HepG2 (cell line): Measurements from ENCODE around the gene C7orf57. TPM values are rescaled to one million over a fixed set of nuclear protein-coding genes. Genes with fewer than 3 reads are reported as not detected.

ENCODE experiments used
- BCL6 ChIP-seq: IDR thresholded peaks from 2 replicates; pipeline ENCODE4 v1.6.1; 2016; ENCODE audit warnings: missing genetic modification reagents, missing compliant biosample characterization
- ESRRA ChIP-seq: sonication (generic); formaldehyde crosslinking; IDR thresholded peaks from 2 replicates; pipeline ENCODE4 v1.5.1; 2020; ENCODE audit warnings: mild to moderate bottlenecking, low read depth, missing genetic modification reagents
- IRX3 ChIP-seq: sonication (generic); formaldehyde crosslinking; IDR thresholded peaks from 2 replicates; pipeline ENCODE4 v1.8.1; 2023; ENCODE audit warnings: mild to moderate bottlenecking, low read depth, missing genetic modification reagents, borderline replicate concordance
- KDM2A ChIP-seq: sonication (generic); formaldehyde crosslinking; IDR thresholded peaks from 2 replicates; pipeline ENCODE4 v1.4.0; 2020; ENCODE audit warnings: low read depth, missing genetic modification reagents, borderline replicate concordance
- MLLT10 ChIP-seq: sonication (generic); formaldehyde crosslinking; IDR thresholded peaks from 2 replicates; pipeline ENCODE4 v1.4.0; 2020; ENCODE audit warnings: missing genetic modification reagents
- SCMH1 ChIP-seq: sonication (generic); formaldehyde crosslinking; IDR thresholded peaks from 2 replicates; pipeline ENCODE4 v1.9.0; 2021; ENCODE audit warnings: missing genetic modification reagents, mild to moderate bottlenecking, borderline replicate concordance
- ZBTB20 ChIP-seq: sonication (generic); formaldehyde crosslinking; IDR thresholded peaks from 2 replicates; pipeline ENCODE4 v1.8.1; 2023; ENCODE audit warnings: missing genetic modification reagents, low read depth, mild to moderate bottlenecking, borderline replicate concordance
- ZNF354B ChIP-seq: sonication (generic); formaldehyde crosslinking; IDR thresholded peaks from 2 replicates; pipeline ENCODE4 v1.8.0; 2022; ENCODE audit warnings: mild to moderate bottlenecking, missing genetic modification reagents
- ZNF460 ChIP-seq: sonication (generic); formaldehyde crosslinking; IDR thresholded peaks from 2 replicates; pipeline ENCODE4 v1.5.1; 2020; ENCODE audit warnings: missing genetic modification reagents, mild to moderate bottlenecking, borderline replicate concordance
- ZNF776 ChIP-seq: sonication (generic); formaldehyde crosslinking; IDR thresholded peaks from 2 replicates; pipeline ENCODE4 v1.4.0; 2020; ENCODE audit warnings: mild to moderate bottlenecking, missing genetic modification reagents
- polyA plus RNA-seq, 8 experiments: library from polyadenylated mRNA; depleted of rRNA in 3 of 8; stranded (reverse) in 7 of 8; unstranded in 1 of 8; fragments of >200 nt; fragmentation: Illumina TruSeq in 4 of 8; extraction: Trizol in 4 of 8; gene quantifications; 2 replicates each; pipeline versions ENCODE4 v1.2.1 to v1.2.3, GENCODE V29; 2011 to 2016; ENCODE audit warnings: low read depth in 4 of 8, missing spikeins in 1 of 8, mixed read lengths in 1 of 8; ENCODE audit not compliant: insufficient read depth in 1 of 8
- total RNA-seq, 5 experiments: library from RNA; depleted of rRNA; stranded (reverse); fragments of >200 nt; fragmentation: Illumina TruSeq; extraction: Trizol; gene quantifications; 2 replicates each; pipeline ENCODE4 v1.2.3, GENCODE V29; 2016; ENCODE audit warnings: low read depth in 1 of 5
- TF ChIP-seq, protein P1 (sequence below): sonication (generic); formaldehyde crosslinking; conservative IDR thresholded peaks from 2 replicates; pipeline ENCODE4 v1.4.0; 2020; ENCODE audit warnings: missing genetic modification reagents
- TF ChIP-seq, protein P2 (sequence below): sonication (generic); formaldehyde crosslinking; IDR thresholded peaks from 2 replicates; pipeline ENCODE4 v1.4.0; 2020; ENCODE audit warnings: missing genetic modification reagents, borderline replicate concordance
- TF ChIP-seq, protein P3 (sequence below): sonication (generic); formaldehyde crosslinking; IDR thresholded peaks from 2 replicates; pipeline ENCODE4 v1.4.0; 2020; ENCODE audit warnings: mild to moderate bottlenecking, missing genetic modification reagents, borderline replicate concordance
- TF ChIP-seq, protein P4 (sequence below): sonication (generic); formaldehyde crosslinking; IDR thresholded peaks from 2 replicates; pipeline ENCODE4 v1.4.0; 2020; ENCODE audit warnings: missing genetic modification reagents

C7orf57 gene
- total and polyA plus RNA-seq, 2 of the 13 experiments (the other 11 are each of a cell fraction or from before 2014, with no cell fraction given) = not detected

DNA sequence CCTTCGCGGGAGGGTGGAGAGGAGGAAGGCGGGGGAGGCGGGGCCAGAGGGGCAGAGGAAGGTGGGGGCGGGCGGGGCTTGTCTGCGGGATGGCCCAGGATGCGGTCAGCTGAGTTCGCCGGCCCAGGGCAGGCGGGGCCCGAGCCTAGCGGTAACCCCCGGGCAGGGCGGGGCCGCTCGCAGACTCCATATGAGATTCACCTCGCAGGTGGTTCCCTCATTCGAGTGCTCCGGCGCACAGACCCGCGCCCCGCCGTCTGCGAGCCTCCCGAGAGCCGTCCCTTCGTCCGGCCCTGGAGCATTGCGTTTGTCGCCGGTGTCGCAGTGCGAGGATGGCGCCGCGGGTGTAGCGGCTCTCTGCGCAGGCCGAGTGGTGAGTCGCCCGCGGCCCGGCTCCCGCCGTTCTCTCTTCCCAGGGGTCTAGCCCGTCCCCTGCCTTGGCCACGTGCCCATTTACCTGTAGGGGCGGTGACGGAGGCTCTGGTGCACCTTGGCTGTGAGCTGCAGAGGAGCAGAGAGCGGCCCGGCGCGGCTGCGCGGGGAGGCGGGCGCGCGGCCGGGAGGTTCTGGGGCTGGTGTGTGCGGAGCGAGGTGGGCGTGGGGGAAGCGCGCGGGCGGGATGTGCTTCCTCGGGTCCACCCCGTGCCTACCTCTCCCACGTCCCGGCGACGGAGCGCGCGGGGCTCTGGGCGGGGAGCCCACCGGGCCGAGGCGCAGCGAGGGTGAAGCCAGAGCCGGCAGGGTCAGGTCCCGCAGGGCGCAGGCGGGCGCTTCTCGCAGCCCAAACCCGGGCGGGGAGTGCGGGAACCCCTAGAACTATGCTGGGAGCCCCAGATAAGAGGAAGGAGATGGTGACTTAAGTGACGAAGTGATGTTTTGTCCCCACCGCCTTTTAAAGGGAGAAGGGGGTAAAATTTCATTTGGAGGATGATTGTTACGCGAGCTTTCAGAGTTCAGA, 54.0 kb downstream of the C7orf57 start, which contains the start of gene UPP1 (continued):
- TF ChIP-seq ESRRA (CRISPR knock-in tag) = no peak
- no peak for TF ChIP-seq SCMH1
- TF ChIP-seq ZNF354B (CRISPR knock-in tag) = no peak
- TF ChIP-seq IRX3 (CRISPR knock-in tag) = peak; percentile 28; the same call in 1 of the 2 replicates
- no peak for TF ChIP-seq ZNF776
- TF ChIP-seq MLLT10 = no peak
- TF ChIP-seq, protein P1, sequence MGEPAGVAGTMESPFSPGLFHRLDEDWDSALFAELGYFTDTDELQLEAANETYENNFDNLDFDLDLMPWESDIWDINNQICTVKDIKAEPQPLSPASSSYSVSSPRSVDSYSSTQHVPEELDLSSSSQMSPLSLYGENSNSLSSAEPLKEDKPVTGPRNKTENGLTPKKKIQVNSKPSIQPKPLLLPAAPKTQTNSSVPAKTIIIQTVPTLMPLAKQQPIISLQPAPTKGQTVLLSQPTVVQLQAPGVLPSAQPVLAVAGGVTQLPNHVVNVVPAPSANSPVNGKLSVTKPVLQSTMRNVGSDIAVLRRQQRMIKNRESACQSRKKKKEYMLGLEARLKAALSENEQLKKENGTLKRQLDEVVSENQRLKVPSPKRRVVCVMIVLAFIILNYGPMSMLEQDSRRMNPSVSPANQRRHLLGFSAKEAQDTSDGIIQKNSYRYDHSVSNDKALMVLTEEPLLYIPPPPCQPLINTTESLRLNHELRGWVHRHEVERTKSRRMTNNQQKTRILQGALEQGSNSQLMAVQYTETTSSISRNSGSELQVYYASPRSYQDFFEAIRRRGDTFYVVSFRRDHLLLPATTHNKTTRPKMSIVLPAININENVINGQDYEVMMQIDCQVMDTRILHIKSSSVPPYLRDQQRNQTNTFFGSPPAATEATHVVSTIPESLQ = no peak
- peak; percentile 59; the same call in 1 of the 2 replicates for TF ChIP-seq KDM2A (CRISPR knock-in tag)
- no peak; the same call in 1 of the 2 replicates for TF ChIP-seq BCL6 (CRISPR knock-in tag)
- TF ChIP-seq, protein P2, sequence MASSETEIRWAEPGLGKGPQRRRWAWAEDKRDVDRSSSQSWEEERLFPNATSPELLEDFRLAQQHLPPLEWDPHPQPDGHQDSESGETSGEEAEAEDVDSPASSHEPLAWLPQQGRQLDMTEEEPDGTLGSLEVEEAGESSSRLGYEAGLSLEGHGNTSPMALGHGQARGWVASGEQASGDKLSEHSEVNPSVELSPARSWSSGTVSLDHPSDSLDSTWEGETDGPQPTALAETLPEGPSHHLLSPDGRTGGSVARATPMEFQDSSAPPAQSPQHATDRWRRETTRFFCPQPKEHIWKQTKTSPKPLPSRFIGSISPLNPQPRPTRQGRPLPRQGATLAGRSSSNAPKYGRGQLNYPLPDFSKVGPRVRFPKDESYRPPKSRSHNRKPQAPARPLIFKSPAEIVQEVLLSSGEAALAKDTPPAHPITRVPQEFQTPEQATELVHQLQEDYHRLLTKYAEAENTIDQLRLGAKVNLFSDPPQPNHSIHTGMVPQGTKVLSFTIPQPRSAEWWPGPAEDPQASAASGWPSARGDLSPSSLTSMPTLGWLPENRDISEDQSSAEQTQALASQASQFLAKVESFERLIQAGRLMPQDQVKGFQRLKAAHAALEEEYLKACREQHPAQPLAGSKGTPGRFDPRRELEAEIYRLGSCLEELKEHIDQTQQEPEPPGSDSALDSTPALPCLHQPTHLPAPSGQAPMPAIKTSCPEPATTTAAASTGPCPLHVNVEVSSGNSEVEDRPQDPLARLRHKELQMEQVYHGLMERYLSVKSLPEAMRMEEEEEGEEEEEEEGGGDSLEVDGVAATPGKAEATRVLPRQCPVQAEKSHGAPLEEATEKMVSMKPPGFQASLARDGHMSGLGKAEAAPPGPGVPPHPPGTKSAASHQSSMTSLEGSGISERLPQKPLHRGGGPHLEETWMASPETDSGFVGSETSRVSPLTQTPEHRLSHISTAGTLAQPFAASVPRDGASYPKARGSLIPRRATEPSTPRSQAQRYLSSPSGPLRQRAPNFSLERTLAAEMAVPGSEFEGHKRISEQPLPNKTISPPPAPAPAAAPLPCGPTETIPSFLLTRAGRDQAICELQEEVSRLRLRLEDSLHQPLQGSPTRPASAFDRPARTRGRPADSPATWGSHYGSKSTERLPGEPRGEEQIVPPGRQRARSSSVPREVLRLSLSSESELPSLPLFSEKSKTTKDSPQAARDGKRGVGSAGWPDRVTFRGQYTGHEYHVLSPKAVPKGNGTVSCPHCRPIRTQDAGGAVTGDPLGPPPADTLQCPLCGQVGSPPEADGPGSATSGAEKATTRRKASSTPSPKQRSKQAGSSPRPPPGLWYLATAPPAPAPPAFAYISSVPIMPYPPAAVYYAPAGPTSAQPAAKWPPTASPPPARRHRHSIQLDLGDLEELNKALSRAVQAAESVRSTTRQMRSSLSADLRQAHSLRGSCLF = no peak
- TF ChIP-seq, protein P3, sequence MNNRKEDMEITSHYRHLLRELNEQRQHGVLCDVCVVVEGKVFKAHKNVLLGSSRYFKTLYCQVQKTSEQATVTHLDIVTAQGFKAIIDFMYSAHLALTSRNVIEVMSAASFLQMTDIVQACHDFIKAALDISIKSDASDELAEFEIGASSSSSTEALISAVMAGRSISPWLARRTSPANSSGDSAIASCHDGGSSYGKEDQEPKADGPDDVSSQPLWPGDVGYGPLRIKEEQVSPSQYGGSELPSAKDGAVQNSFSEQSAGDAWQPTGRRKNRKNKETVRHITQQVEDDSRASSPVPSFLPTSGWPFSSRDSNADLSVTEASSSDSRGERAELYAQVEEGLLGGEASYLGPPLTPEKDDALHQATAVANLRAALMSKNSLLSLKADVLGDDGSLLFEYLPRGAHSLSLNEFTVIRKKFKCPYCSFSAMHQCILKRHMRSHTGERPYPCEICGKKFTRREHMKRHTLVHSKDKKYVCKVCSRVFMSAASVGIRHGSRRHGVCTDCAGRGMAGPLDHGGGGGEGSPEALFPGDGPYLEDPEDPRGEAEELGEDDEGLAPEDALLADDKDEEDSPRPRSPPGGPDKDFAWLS (CRISPR knock-in tag) = no peak
- TF ChIP-seq ZNF460 = no peak; the same call in 1 of the 2 replicates
- TF ChIP-seq, protein P4, sequence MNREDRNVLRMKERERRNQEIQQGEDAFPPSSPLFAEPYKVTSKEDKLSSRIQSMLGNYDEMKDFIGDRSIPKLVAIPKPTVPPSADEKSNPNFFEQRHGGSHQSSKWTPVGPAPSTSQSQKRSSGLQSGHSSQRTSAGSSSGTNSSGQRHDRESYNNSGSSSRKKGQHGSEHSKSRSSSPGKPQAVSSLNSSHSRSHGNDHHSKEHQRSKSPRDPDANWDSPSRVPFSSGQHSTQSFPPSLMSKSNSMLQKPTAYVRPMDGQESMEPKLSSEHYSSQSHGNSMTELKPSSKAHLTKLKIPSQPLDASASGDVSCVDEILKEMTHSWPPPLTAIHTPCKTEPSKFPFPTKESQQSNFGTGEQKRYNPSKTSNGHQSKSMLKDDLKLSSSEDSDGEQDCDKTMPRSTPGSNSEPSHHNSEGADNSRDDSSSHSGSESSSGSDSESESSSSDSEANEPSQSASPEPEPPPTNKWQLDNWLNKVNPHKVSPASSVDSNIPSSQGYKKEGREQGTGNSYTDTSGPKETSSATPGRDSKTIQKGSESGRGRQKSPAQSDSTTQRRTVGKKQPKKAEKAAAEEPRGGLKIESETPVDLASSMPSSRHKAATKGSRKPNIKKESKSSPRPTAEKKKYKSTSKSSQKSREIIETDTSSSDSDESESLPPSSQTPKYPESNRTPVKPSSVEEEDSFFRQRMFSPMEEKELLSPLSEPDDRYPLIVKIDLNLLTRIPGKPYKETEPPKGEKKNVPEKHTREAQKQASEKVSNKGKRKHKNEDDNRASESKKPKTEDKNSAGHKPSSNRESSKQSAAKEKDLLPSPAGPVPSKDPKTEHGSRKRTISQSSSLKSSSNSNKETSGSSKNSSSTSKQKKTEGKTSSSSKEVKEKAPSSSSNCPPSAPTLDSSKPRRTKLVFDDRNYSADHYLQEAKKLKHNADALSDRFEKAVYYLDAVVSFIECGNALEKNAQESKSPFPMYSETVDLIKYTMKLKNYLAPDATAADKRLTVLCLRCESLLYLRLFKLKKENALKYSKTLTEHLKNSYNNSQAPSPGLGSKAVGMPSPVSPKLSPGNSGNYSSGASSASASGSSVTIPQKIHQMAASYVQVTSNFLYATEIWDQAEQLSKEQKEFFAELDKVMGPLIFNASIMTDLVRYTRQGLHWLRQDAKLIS (CRISPR knock-in tag) = no peak
- no peak for TF ChIP-seq ZBTB20 (CRISPR knock-in tag)
